ENCODE data around the gene PPP1R1C.

PPP1R1C gene

DNA sequence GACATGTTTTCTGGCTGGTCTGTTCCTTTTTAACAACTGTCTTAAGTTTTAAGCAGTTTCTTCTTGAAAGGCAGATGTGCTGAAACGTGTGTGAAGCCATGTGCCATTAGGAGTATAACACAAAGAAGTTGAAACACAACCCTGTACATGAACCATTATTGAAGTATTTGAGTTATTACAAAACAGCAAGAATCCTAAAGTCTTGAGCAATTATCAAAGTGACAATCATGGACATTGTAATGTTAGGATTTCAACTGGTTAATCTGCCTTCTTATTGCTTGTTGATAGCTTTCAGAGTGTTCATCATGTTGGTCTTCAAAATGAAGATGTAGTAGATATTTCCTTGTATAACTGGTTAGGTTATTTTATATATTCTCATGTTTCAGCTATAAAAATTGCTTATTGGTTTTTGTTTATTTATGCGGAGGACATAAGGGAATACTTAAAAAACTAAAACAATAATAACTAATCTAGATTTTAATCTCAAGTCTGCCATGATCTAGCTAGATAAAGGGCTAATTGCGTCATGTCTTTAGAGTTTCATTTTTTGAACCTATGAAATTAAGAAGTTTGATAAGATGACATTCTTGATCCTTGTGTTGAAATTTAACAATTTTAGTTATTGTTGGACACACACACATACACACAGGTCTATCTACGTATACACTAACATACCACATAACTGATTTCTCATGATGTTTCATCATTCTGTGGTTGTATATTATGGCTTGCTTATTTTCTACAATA is 21.1 kb downstream of the PPP1R1C start:
- no peak for TF ChIP-seq POLR2AphosphoS5 (IDR thresholded peaks at IDR 0.05; ENCODE audit: low read depth, low read length)
- no peak for TF ChIP-seq FOXP2 (optimal IDR thresholded peaks at IDR 0.05; ENCODE audit: borderline replicate concordance, extremely low read depth, extremely low read length, insufficient read depth)
- TF ChIP-seq, protein P1, sequence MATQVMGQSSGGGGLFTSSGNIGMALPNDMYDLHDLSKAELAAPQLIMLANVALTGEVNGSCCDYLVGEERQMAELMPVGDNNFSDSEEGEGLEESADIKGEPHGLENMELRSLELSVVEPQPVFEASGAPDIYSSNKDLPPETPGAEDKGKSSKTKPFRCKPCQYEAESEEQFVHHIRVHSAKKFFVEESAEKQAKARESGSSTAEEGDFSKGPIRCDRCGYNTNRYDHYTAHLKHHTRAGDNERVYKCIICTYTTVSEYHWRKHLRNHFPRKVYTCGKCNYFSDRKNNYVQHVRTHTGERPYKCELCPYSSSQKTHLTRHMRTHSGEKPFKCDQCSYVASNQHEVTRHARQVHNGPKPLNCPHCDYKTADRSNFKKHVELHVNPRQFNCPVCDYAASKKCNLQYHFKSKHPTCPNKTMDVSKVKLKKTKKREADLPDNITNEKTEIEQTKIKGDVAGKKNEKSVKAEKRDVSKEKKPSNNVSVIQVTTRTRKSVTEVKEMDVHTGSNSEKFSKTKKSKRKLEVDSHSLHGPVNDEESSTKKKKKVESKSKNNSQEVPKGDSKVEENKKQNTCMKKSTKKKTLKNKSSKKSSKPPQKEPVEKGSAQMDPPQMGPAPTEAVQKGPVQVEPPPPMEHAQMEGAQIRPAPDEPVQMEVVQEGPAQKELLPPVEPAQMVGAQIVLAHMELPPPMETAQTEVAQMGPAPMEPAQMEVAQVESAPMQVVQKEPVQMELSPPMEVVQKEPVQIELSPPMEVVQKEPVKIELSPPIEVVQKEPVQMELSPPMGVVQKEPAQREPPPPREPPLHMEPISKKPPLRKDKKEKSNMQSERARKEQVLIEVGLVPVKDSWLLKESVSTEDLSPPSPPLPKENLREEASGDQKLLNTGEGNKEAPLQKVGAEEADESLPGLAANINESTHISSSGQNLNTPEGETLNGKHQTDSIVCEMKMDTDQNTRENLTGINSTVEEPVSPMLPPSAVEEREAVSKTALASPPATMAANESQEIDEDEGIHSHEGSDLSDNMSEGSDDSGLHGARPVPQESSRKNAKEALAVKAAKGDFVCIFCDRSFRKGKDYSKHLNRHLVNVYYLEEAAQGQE (IDR thresholded peaks at IDR 0.05; ENCODE audit: insufficient read depth in 1 of 2, low read depth in 2 of 2, low read length in 2 of 2), result no peak
- no peak for TF ChIP-seq TAF1 (IDR thresholded peaks at IDR 0.05; ENCODE audit: borderline replicate concordance, insufficient read depth, low read length)

DNA sequence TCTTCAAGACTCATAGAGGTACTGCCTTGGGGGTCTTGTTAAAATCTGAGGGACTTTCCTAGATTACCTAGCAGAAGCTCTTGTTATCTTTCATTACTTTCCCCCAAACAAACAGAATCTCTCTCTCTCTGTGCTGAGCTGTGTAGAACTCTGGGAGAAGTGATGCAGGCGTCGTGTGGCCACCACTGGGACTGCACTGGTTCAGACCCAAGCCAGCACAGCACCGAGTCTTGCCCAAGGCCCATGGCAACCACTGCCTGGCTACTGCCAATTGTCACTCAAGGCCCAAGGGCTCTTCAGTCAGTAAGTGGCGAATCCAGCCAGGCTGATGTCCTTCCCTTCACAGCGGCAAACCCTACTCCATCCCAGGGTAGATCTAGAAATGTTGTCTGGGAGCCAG is 28.6 kb downstream of the PPP1R1C start:
- TF ChIP-seq SIN3A (IDR thresholded peaks at IDR 0.05; ENCODE audit: borderline replicate concordance, insufficient read depth, low read length), result no peak

DNA sequence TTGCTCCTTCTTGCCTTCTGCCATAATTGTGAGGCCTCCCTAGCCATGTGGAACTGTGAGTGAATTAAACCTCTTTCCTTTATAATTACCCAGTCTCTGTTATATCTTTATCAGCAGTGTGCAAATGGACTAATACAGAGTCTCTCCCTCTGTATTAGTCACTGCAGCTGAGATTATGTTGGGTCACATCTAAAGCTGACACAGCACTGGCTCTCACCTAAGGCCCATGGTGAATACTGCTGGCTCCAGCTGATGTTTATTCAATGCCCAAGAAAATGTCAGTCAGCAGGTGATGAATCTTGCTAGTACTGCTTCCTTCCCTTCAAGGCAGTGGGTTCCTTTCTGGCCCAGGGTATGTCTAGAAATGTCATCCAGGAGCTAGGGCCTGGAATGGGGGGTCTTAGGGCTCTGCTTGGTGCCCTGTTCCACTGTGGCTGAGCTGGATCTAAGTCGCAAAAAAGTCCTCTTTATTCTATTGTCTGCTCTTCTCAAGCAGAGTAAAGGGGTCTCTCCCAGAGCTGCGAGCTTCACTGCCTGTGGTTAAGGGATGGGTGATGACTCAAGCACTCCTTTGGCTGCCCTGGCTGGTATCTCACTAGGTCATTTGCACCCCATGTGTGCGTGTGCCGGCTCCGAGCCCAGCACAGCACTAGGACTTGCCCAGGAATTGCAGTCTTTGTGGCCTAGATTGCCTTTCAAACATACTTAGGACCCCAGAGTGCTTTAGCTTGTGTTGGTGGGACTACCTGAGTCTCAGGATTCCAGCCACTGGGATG is 29.9 kb downstream of the PPP1R1C start:
- no peak for TF ChIP-seq FOXP2 (optimal IDR thresholded peaks at IDR 0.05; ENCODE audit: borderline replicate concordance, extremely low read depth, extremely low read length, insufficient read depth)
- TF ChIP-seq POLR2AphosphoS5 (IDR thresholded peaks at IDR 0.05; ENCODE audit: low read depth, low read length), result no peak
- TF ChIP-seq, protein P1 (IDR thresholded peaks at IDR 0.05; ENCODE audit: insufficient read depth in 1 of 2, low read depth in 2 of 2, low read length in 2 of 2), result no peak
- no peak for TF ChIP-seq TAF1 (IDR thresholded peaks at IDR 0.05; ENCODE audit: borderline replicate concordance, insufficient read depth, low read length)
- no peak for TF ChIP-seq SIN3A (IDR thresholded peaks at IDR 0.05; ENCODE audit: borderline replicate concordance, insufficient read depth, low read length)

DNA sequence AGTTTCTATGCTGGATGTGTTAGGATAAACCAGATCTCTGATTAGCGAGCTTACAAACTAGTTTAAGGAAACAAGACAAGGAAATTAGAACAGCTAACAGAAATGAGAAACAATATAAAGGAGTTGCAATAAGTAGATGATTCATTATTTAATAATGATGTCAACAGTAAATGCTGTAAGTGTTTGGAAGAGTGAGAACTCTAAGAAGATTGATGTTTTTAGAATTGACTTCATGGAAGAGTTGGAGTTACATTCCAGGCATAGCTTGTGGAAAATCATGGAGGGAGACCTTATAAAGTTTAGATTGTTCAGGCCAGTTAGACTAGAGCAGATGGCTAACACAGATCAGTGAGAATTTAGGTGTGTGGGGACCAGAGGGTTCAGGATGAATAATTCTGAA is 32.6 kb downstream of the PPP1R1C start:
- TF ChIP-seq POLR2AphosphoS5 (IDR thresholded peaks at IDR 0.05; ENCODE audit: low read depth, low read length) (no peak), TAF1 (IDR thresholded peaks at IDR 0.05; ENCODE audit: borderline replicate concordance, insufficient read depth, low read length) (no peak), FOXP2 (optimal IDR thresholded peaks at IDR 0.05; ENCODE audit: borderline replicate concordance, extremely low read depth, extremely low read length, insufficient read depth) (no peak), SIN3A (IDR thresholded peaks at IDR 0.05; ENCODE audit: borderline replicate concordance, insufficient read depth, low read length) (no peak)
- TF ChIP-seq, protein P1 (IDR thresholded peaks at IDR 0.05; ENCODE audit: insufficient read depth in 1 of 2, low read depth in 2 of 2, low read length in 2 of 2), result no peak

DNA sequence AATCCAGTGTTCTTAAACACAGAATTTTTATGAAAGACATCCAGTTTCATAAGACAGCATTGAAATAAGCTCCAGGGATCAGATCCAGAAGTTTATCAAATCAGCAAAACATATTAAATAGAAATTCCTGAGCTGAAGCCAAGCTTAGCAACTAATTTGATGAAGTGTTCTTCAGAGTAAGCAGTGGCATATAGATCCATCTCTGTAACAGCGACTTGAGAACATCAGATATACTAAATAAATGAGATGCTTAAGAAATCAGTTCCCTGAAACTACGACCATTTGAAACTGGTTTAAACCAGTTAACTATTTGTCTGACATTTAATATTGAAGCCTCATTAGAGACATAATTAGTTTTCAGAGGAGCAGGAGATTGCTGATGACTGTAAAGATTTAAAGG is 34.1 kb downstream of the PPP1R1C start:
- TF ChIP-seq POLR2AphosphoS5 (IDR thresholded peaks at IDR 0.05; ENCODE audit: low read depth, low read length) (no peak), TAF1 (IDR thresholded peaks at IDR 0.05; ENCODE audit: borderline replicate concordance, insufficient read depth, low read length) (no peak), SIN3A (IDR thresholded peaks at IDR 0.05; ENCODE audit: borderline replicate concordance, insufficient read depth, low read length) (no peak), FOXP2 (optimal IDR thresholded peaks at IDR 0.05; ENCODE audit: borderline replicate concordance, extremely low read depth, extremely low read length, insufficient read depth) (no peak)
- TF ChIP-seq, protein P1 (IDR thresholded peaks at IDR 0.05; ENCODE audit: insufficient read depth in 1 of 2, low read depth in 2 of 2, low read length in 2 of 2), result no peak

All from PFSK-1 (cell line).